Activated CD8-positive, alpha-beta T cell treated with anti-CD3 and anti-CD28 coated beads for 36 hours (primary cell): ENCODE measurements around the gene WDR4. TPM values are rescaled to one million over a fixed set of nuclear protein-coding genes. Genes with fewer than 3 reads are reported as not detected.

ENCODE experiments used
- ATAC-seq: fragments of 200-7000 bp; cut with Tn5 transposase; one replicate; pipeline ENCODE4 v1.10.0; 2021; ENCODE audit warnings: mild to moderate bottlenecking, moderate library complexity
- CTCF ChIA-PET: fragments of 350-600 bp; sonication (Branson Sonifier 250); formaldehyde crosslinking; loops from one replicate; lab custom pipeline; 2021; ENCODE audit warnings: antibody characterized with exemption; lab: Charles Lee
- POLR2A ChIA-PET: fragments of 350-600 bp; sonication (Branson Sonifier 250); formaldehyde crosslinking; loops from one replicate; lab custom pipeline; 2021; ENCODE audit warnings: antibody characterized with exemption; lab: Charles Lee
- DNase-seq: peaks from one replicate; pipeline ENCODE4 v3.0.0-alpha.2; 2020
- H3K27ac Mint-ChIP-seq: one replicate; pipeline ENCODE4 v1.8.0; 2021; ENCODE audit warnings: mild to moderate bottlenecking, mixed read lengths
- H3K27me3 Mint-ChIP-seq: one replicate; pipeline ENCODE4 v1.8.0; 2021; ENCODE audit warnings: mixed read lengths
- H3K36me3 Mint-ChIP-seq: one replicate; pipeline ENCODE4 v1.8.0; 2021; ENCODE audit warnings: low read depth, mixed read lengths
- H3K4me1 Mint-ChIP-seq: one replicate; pipeline ENCODE4 v1.8.0; 2021; ENCODE audit warnings: low read depth, mixed read lengths
- H3K4me3 Mint-ChIP-seq: one replicate; pipeline ENCODE4 v1.8.0; 2021; ENCODE audit warnings: mild to moderate bottlenecking, moderate library complexity, mixed read lengths
- H3K9me3 Mint-ChIP-seq: one replicate; pipeline ENCODE4 v1.8.0; 2021; ENCODE audit warnings: mixed read lengths
- CTCF ChIP-seq: fragments of 200-600 bp; IDR thresholded peaks from one replicate; pipeline ENCODE4 v1.8.0; 2022; ENCODE audit warnings: antibody characterized with exemption, mild to moderate bottlenecking
- intact Hi-C: fragments of 100-400 bp; cut with micrococcal nuclease; formaldehyde crosslinking; loops from one replicate; pipeline ENCODE4 v1.10.0; 2022
- total RNA-seq, 2 experiments: library from RNA; stranded (reverse); gene quantifications; one replicate each; pipeline ENCODE4 v1.2.3, GENCODE V29; 2021

The WDR4 gene
- total RNA-seq, 2 experiments from 2014 or later: 49.8 to 53.5 TPM

GRCh38 chr21:42855171-42855936 is 24.0 kb downstream of the WDR4 start:
- no peaks in the 10 kb centered on the region for H3K9me3 Mint-ChIP-seq

GRCh38 chr21:42854246-42855010 is 24.9 kb downstream of the WDR4 start:
- H3K27me3 Mint-ChIP-seq: no peaks in the 10 kb centered on the region
- CTCF ChIA-PET: no interaction called here
- intact Hi-C loops: no loop called here
- H3K9me3 Mint-ChIP-seq: no peaks in the 10 kb centered on the region
- no peak for ATAC-seq
- TF ChIP-seq CTCF: no peak
- H3K4me3 Mint-ChIP-seq: no peak overlapping the region
- no peak for DNase-seq
- peaks cover 58% of the 10 kb centered on the region for H3K36me3 Mint-ChIP-seq
- peaks cover 7% of the 10 kb centered on the region for H3K4me1 Mint-ChIP-seq
- no peak overlapping the region for H3K27ac Mint-ChIP-seq
- POLR2A ChIA-PET: interaction anchor here (1.0 kb wide), 1 partner anchor 9 kb away, joined by 5 read pairs; no protein-coding TSS in a partner anchor

More at GRCh38 chr21:42855171-42855936, 24.0 kb downstream of the WDR4 start:
- Mint-ChIP-seq H3K27me3 (no peaks in the 10 kb centered on the region), H3K4me3 (no peak overlapping the region), H3K4me1 (peaks cover 5% of the 10 kb centered on the region), H3K36me3 (peaks cover 49% of the 10 kb centered on the region), H3K27ac (no peak overlapping the region)
- intact Hi-C loops: no loop called here
- no peak for TF ChIP-seq CTCF
- CTCF ChIA-PET: no interaction called here
- POLR2A ChIA-PET: interaction anchor here (0.8 to 1.0 kb wide), 2 partner anchors 8 to 14 kb away, joined by 3 to 5 read pairs; no protein-coding TSS in a partner anchor
- DNase-seq (no peak), ATAC-seq (no peak)

- Mint-ChIP-seq H3K4me3 (no peak overlapping the region), H3K27me3 (no peaks in the 10 kb centered on the region), H3K4me1 (peaks cover 13% of the 10 kb centered on the region), H3K27ac (no peak overlapping the region), H3K9me3 (no peaks in the 10 kb centered on the region), H3K36me3 (peaks cover 59% of the 10 kb centered on the region)
- no peak for DNase-seq
- POLR2A ChIA-PET: interaction anchor here (1.2 kb wide), 1 partner anchor 10 kb away, joined by 5 read pairs; no protein-coding TSS in a partner anchor
- CTCF ChIA-PET: no interaction called here
- no peak for ATAC-seq
- intact Hi-C loops: no loop called here
- TF ChIP-seq CTCF: no peak
Measured at GRCh38 chr21:42853621-42854020, 25.7 kb downstream of the WDR4 start.

GRCh38 chr21:42852925-42853570 is 26.3 kb downstream of the WDR4 start:
- peaks cover 58% of the 10 kb centered on the region for H3K36me3 Mint-ChIP-seq
- DNase-seq: no peak
- TF ChIP-seq CTCF: no peak
- H3K9me3 Mint-ChIP-seq: no peaks in the 10 kb centered on the region
- no peak for ATAC-seq
- no peak overlapping the region for H3K27ac Mint-ChIP-seq
- intact Hi-C loops: no loop called here
- no peaks in the 10 kb centered on the region for H3K27me3 Mint-ChIP-seq
- ChIA-PET CTCF (interaction anchor here (0.7 kb wide), 1 partner anchor 794 kb away, joined by 3 read pairs; no protein-coding TSS in a partner anchor), POLR2A (interaction anchor here (1.2 kb wide), 3 partner anchors 9 to 16 kb away, joined by 3 to 5 read pairs (median 3); no protein-coding TSS in a partner anchor)
- peaks cover 13% of the 10 kb centered on the region for H3K4me1 Mint-ChIP-seq
- H3K4me3 Mint-ChIP-seq: no peak overlapping the region
